WTC11 (cell line): Measurements from ENCODE around the gene LEF1.

Experiments used
- ATF1 ChIP-seq: sonication (generic); formaldehyde crosslinking; IDR thresholded peaks from 2 replicates; pipeline ENCODE4 v1.8.1; 2023; ENCODE audit warnings: mild to moderate bottlenecking, moderate library complexity, missing genetic modification reagents
- JUN ChIP-seq: sonication (generic); formaldehyde crosslinking; IDR thresholded peaks from 2 replicates; pipeline ENCODE4 v1.8.0; 2023; ENCODE audit warnings: mild to moderate bottlenecking, missing genetic modification reagents
- SMAD4 ChIP-seq: sonication (generic); formaldehyde crosslinking; IDR thresholded peaks from 2 replicates; pipeline ENCODE4 v1.8.0; 2022; ENCODE audit warnings: mild to moderate bottlenecking, missing genetic modification reagents
- ZNF232 ChIP-seq: sonication (generic); formaldehyde crosslinking; IDR thresholded peaks from 2 replicates; pipeline ENCODE4 v1.8.0; 2022; ENCODE audit warnings: mild to moderate bottlenecking, missing genetic modification reagents
- TF ChIP-seq, protein P1 (sequence below): fragments of 200-600 bp; IDR thresholded peaks from 2 replicates; pipeline ENCODE4 v1.8.0; 2022; ENCODE audit warnings: antibody characterized with exemption
- TF ChIP-seq, protein P2 (sequence below): fragments of 250-450 bp; sonication (Bioruptor Pico); IDR thresholded peaks from 2 replicates; pipeline ENCODE4 v1.8.0; 2021; ENCODE audit warnings: mild to moderate bottlenecking
- TF ChIP-seq, protein P3 (sequence below): sonication (generic); formaldehyde crosslinking; IDR thresholded peaks from 2 replicates; pipeline ENCODE4 v1.8.0; 2022; ENCODE audit warnings: mild to moderate bottlenecking, missing genetic modification reagents
- TF ChIP-seq, protein P4 (sequence below): sonication (generic); formaldehyde crosslinking; IDR thresholded peaks from 2 replicates; pipeline ENCODE4 v1.8.1; 2022; ENCODE audit warnings: low read depth, mild to moderate bottlenecking, moderate library complexity, missing genetic modification reagents, borderline replicate concordance

DNA sequence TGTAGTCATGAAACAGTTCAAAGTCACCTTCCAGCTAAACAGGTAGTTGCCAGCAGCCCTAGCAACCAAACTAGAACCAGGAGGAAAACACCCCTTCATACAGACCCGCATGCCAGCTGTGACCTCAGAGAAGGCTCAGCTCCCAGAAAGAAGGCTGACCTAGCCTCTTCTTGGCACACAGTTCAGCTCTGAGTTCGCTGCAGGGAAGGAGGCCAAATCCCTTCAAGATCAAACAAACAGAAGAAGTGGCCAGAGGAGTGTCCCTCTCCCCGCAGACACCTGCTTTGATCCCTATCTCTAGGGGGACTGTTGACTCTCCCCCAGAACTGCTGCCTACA is 123.1 kb downstream of the LEF1 start:
- TF ChIP-seq ZNF232 (CRISPR knock-in tag) (no peak), ATF1 (CRISPR knock-in tag) (no peak), SMAD4 (CRISPR knock-in tag) (no peak), JUN (CRISPR knock-in tag) (no peak)
- TF ChIP-seq, protein P1, sequence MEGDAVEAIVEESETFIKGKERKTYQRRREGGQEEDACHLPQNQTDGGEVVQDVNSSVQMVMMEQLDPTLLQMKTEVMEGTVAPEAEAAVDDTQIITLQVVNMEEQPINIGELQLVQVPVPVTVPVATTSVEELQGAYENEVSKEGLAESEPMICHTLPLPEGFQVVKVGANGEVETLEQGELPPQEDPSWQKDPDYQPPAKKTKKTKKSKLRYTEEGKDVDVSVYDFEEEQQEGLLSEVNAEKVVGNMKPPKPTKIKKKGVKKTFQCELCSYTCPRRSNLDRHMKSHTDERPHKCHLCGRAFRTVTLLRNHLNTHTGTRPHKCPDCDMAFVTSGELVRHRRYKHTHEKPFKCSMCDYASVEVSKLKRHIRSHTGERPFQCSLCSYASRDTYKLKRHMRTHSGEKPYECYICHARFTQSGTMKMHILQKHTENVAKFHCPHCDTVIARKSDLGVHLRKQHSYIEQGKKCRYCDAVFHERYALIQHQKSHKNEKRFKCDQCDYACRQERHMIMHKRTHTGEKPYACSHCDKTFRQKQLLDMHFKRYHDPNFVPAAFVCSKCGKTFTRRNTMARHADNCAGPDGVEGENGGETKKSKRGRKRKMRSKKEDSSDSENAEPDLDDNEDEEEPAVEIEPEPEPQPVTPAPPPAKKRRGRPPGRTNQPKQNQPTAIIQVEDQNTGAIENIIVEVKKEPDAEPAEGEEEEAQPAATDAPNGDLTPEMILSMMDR = no peak
- TF ChIP-seq, protein P2, sequence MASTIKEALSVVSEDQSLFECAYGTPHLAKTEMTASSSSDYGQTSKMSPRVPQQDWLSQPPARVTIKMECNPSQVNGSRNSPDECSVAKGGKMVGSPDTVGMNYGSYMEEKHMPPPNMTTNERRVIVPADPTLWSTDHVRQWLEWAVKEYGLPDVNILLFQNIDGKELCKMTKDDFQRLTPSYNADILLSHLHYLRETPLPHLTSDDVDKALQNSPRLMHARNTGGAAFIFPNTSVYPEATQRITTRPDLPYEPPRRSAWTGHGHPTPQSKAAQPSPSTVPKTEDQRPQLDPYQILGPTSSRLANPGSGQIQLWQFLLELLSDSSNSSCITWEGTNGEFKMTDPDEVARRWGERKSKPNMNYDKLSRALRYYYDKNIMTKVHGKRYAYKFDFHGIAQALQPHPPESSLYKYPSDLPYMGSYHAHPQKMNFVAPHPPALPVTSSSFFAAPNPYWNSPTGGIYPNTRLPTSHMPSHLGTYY (CRISPR knock-in tag) = no peak
- TF ChIP-seq, protein P3, sequence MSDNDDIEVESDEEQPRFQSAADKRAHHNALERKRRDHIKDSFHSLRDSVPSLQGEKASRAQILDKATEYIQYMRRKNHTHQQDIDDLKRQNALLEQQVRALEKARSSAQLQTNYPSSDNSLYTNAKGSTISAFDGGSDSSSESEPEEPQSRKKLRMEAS (CRISPR knock-in tag) = no peak
- TF ChIP-seq, protein P4, sequence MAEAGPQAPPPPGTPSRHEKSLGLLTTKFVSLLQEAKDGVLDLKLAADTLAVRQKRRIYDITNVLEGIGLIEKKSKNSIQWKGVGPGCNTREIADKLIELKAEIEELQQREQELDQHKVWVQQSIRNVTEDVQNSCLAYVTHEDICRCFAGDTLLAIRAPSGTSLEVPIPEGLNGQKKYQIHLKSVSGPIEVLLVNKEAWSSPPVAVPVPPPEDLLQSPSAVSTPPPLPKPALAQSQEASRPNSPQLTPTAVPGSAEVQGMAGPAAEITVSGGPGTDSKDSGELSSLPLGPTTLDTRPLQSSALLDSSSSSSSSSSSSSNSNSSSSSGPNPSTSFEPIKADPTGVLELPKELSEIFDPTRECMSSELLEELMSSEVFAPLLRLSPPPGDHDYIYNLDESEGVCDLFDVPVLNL = no peak
